ENCODE results near the gene FRMD5.
"Not testable (repeated sequence)": the region's sequence is repeated elsewhere in the genome, so short reads cannot be mapped to it uniquely, and the experiment has no call there.

The FRMD5 gene

GRCh38 chr15:43868406-43868805 lies 326.7 kb downstream of the FRMD5 start:
- Histone ChIP-seq H3K4me3 (ENCODE audit: extremely low read depth, insufficient read depth, low read length, poor library complexity, severe bottlenecking) (no peak overlapping the region), H3K9me3 (ENCODE audit: control insufficient read depth, low read length) (no peaks in the 10 kb centered on the region), H3K36me3 (ENCODE audit: control insufficient read depth, insufficient read depth, low read length) (peaks cover 10% of the 10 kb centered on the region), H3K4me1 (ENCODE audit: control insufficient read depth, insufficient read depth, low read length, poor library complexity, severe bottlenecking) (no peaks in the 10 kb centered on the region), H3K27ac (ENCODE audit: low read depth, low read length, severe bottlenecking) (no peak overlapping the region)
- no CpG with 5 or more reads among the region's 2 CpGs for WGBS, 2 experiments (ENCODE audit: insufficient coverage in 2 of 2)

- 90 to 92% methylated on average over 4 to 5 of the region's 5 CpGs for WGBS, 2 experiments (ENCODE audit: insufficient coverage in 2 of 2)
- Histone ChIP-seq H3K4me3 (ENCODE audit: extremely low read depth, insufficient read depth, low read length, poor library complexity, severe bottlenecking) (no peak overlapping the region), H3K27ac (ENCODE audit: low read depth, low read length, severe bottlenecking) (no peak overlapping the region), H3K36me3 (ENCODE audit: control insufficient read depth, insufficient read depth, low read length) (peaks cover 10% of the 10 kb centered on the region), H3K4me1 (ENCODE audit: control insufficient read depth, insufficient read depth, low read length, poor library complexity, severe bottlenecking) (no peaks in the 10 kb centered on the region), H3K9me3 (ENCODE audit: control insufficient read depth, low read length) (no peaks in the 10 kb centered on the region)
These were observed 328.0 kb downstream of the FRMD5 start for GRCh38 chr15:43867096-43867495.

GRCh38 chr15:43866636-43867035 lies 328.4 kb downstream of the FRMD5 start:
- not testable (repeated sequence) for H3K9me3 ChIP-seq (ENCODE audit: control insufficient read depth, low read length); H3K36me3 ChIP-seq (ENCODE audit: control insufficient read depth, insufficient read depth, low read length); H3K27ac ChIP-seq (ENCODE audit: low read depth, low read length, severe bottlenecking); H3K4me3 ChIP-seq (ENCODE audit: extremely low read depth, insufficient read depth, low read length, poor library complexity, severe bottlenecking); H3K4me1 ChIP-seq (ENCODE audit: control insufficient read depth, insufficient read depth, low read length, poor library complexity, severe bottlenecking)
- 96 to 100% methylated on average over 5 of the region's 10 CpGs for WGBS, 2 experiments (ENCODE audit: insufficient coverage in 2 of 2)

- no peak overlapping the region for H3K27ac ChIP-seq (ENCODE audit: low read depth, low read length, severe bottlenecking)
- no peaks in the 10 kb centered on the region for H3K9me3 ChIP-seq (ENCODE audit: control insufficient read depth, low read length)
- WGBS, 2 experiments (ENCODE audit: insufficient coverage in 2 of 2): 93 to 100% methylated on average over 3 of the region's 4 CpGs
- no peaks in the 10 kb centered on the region for H3K4me1 ChIP-seq (ENCODE audit: control insufficient read depth, insufficient read depth, low read length, poor library complexity, severe bottlenecking)
- peaks cover 12% of the 10 kb centered on the region for H3K36me3 ChIP-seq (ENCODE audit: control insufficient read depth, insufficient read depth, low read length)
- no peak overlapping the region for H3K4me3 ChIP-seq (ENCODE audit: extremely low read depth, insufficient read depth, low read length, poor library complexity, severe bottlenecking)
These were observed 335.5 kb downstream of the FRMD5 start for GRCh38 chr15:43859546-43859945.

- no peak overlapping the region for H3K27ac ChIP-seq (ENCODE audit: low read depth, low read length, severe bottlenecking)
- no peak overlapping the region for H3K4me3 ChIP-seq (ENCODE audit: extremely low read depth, insufficient read depth, low read length, poor library complexity, severe bottlenecking)
- peaks cover 35% of the 10 kb centered on the region for H3K36me3 ChIP-seq (ENCODE audit: control insufficient read depth, insufficient read depth, low read length)
- 95 to 96% methylated on average over 3 of the region's 6 CpGs for WGBS, 2 experiments (ENCODE audit: insufficient coverage in 2 of 2)
- H3K4me1 ChIP-seq (ENCODE audit: control insufficient read depth, insufficient read depth, low read length, poor library complexity, severe bottlenecking): no peaks in the 10 kb centered on the region
- H3K9me3 ChIP-seq (ENCODE audit: control insufficient read depth, low read length): no peaks in the 10 kb centered on the region
These were observed 340.3 kb downstream of the FRMD5 start for GRCh38 chr15:43854801-43855200.

- peaks cover 33% of the 10 kb centered on the region for H3K36me3 ChIP-seq (ENCODE audit: control insufficient read depth, insufficient read depth, low read length)
- no peak overlapping the region for H3K4me3 ChIP-seq (ENCODE audit: extremely low read depth, insufficient read depth, low read length, poor library complexity, severe bottlenecking)
- H3K4me1 ChIP-seq (ENCODE audit: control insufficient read depth, insufficient read depth, low read length, poor library complexity, severe bottlenecking): no peaks in the 10 kb centered on the region
- 80 to 96% methylated on average over 1 to 4 of the region's 4 CpGs for WGBS, 2 experiments (ENCODE audit: insufficient coverage in 2 of 2)
- H3K27ac ChIP-seq (ENCODE audit: low read depth, low read length, severe bottlenecking): no peak overlapping the region
- H3K9me3 ChIP-seq (ENCODE audit: control insufficient read depth, low read length): no peaks in the 10 kb centered on the region
These were observed 342.5 kb downstream of the FRMD5 start for GRCh38 chr15:43852607-43853006.

- Histone ChIP-seq H3K36me3 (ENCODE audit: control insufficient read depth, insufficient read depth, low read length) (peaks cover 33% of the 10 kb centered on the region), H3K9me3 (ENCODE audit: control insufficient read depth, low read length) (no peaks in the 10 kb centered on the region), H3K27ac (ENCODE audit: low read depth, low read length, severe bottlenecking) (no peak overlapping the region), H3K4me3 (ENCODE audit: extremely low read depth, insufficient read depth, low read length, poor library complexity, severe bottlenecking) (no peak overlapping the region), H3K4me1 (ENCODE audit: control insufficient read depth, insufficient read depth, low read length, poor library complexity, severe bottlenecking) (no peaks in the 10 kb centered on the region)
- WGBS, 2 experiments (ENCODE audit: insufficient coverage in 2 of 2): no CpG with 5 or more reads among the region's 3 CpGs
These were observed 343.8 kb downstream of the FRMD5 start for GRCh38 chr15:43851251-43851650.

GRCh38 chr15:43845421-43845820 lies 349.6 kb downstream of the FRMD5 start:
- Histone ChIP-seq H3K27ac (ENCODE audit: low read depth, low read length, severe bottlenecking) (no peak overlapping the region), H3K4me1 (ENCODE audit: control insufficient read depth, insufficient read depth, low read length, poor library complexity, severe bottlenecking) (no peaks in the 10 kb centered on the region), H3K36me3 (ENCODE audit: control insufficient read depth, insufficient read depth, low read length) (peaks cover 26% of the 10 kb centered on the region), H3K4me3 (ENCODE audit: extremely low read depth, insufficient read depth, low read length, poor library complexity, severe bottlenecking) (no peak overlapping the region), H3K9me3 (ENCODE audit: control insufficient read depth, low read length) (no peaks in the 10 kb centered on the region)

GRCh38 chr15:43832485-43832884 lies 362.6 kb downstream of the FRMD5 start:
- not testable (repeated sequence) for H3K9me3 ChIP-seq (ENCODE audit: control insufficient read depth, low read length); H3K4me3 ChIP-seq (ENCODE audit: extremely low read depth, insufficient read depth, low read length, poor library complexity, severe bottlenecking); H3K27ac ChIP-seq (ENCODE audit: low read depth, low read length, severe bottlenecking); H3K4me1 ChIP-seq (ENCODE audit: control insufficient read depth, insufficient read depth, low read length, poor library complexity, severe bottlenecking)
- H3K36me3 ChIP-seq (ENCODE audit: control insufficient read depth, insufficient read depth, low read length): peaks cover 26% of the 10 kb centered on the region
- 94 to 96% methylated on average over 3 of the region's 6 CpGs for WGBS, 2 experiments (ENCODE audit: insufficient coverage in 2 of 2)

GRCh38 chr15:43831519-43832052 lies 363.5 kb downstream of the FRMD5 start:
- H3K36me3 ChIP-seq (ENCODE audit: control insufficient read depth, insufficient read depth, low read length): peaks cover 26% of the 10 kb centered on the region
- not testable (repeated sequence) for H3K9me3 ChIP-seq (ENCODE audit: control insufficient read depth, low read length); H3K27ac ChIP-seq (ENCODE audit: low read depth, low read length, severe bottlenecking); H3K4me3 ChIP-seq (ENCODE audit: extremely low read depth, insufficient read depth, low read length, poor library complexity, severe bottlenecking); H3K4me1 ChIP-seq (ENCODE audit: control insufficient read depth, insufficient read depth, low read length, poor library complexity, severe bottlenecking)
- WGBS, 2 experiments (ENCODE audit: insufficient coverage in 2 of 2): 94 to 95% methylated on average over 11 of the region's 14 CpGs

GRCh38 chr15:43830691-43831275 lies 364.3 kb downstream of the FRMD5 start:
- 98 to 100% methylated on average over 3 to 7 of the region's 9 CpGs for WGBS, 2 experiments (ENCODE audit: insufficient coverage in 2 of 2)
- not testable (repeated sequence) for H3K4me1 ChIP-seq (ENCODE audit: control insufficient read depth, insufficient read depth, low read length, poor library complexity, severe bottlenecking); H3K4me3 ChIP-seq (ENCODE audit: extremely low read depth, insufficient read depth, low read length, poor library complexity, severe bottlenecking); H3K9me3 ChIP-seq (ENCODE audit: control insufficient read depth, low read length); H3K27ac ChIP-seq (ENCODE audit: low read depth, low read length, severe bottlenecking)
- H3K36me3 ChIP-seq (ENCODE audit: control insufficient read depth, insufficient read depth, low read length): peaks cover 22% of the 10 kb centered on the region
